Fibroblast of pulmonary artery (primary cell): ENCODE measurements around the gene HSPB6.

Experiments used
- DNase-seq: peaks from one replicate; pipeline ENCODE4 v3.0.0-alpha.2; 2010; ENCODE audit warnings: low read depth
- H3K4me3 ChIP-seq: replicated peaks from 2 replicates; pipeline ENCODE4 v1.5.1; 2011; ENCODE audit warnings: low read depth, mild to moderate bottlenecking, control low read depth, low read length, moderate library complexity
- CTCF ChIP-seq: IDR thresholded peaks from 2 replicates; pipeline ENCODE4 v1.5.1; 2011; ENCODE audit warnings: mild to moderate bottlenecking, control low read depth, low read length, inconsistent platforms; ENCODE audit errors: missing control alignments

Gene HSPB6

GRCh38 chr19:35715355-35715809 lies 41.4 kb downstream of the HSPB6 start:
- no peak for TF ChIP-seq CTCF
- no peak for DNase-seq
- no peak overlapping the region for H3K4me3 ChIP-seq

GRCh38 chr19:35714601-35715354 lies 42.1 kb downstream of the HSPB6 start:
- DNase-seq, result no peak
- no peak overlapping the region for H3K4me3 ChIP-seq
- no peak for TF ChIP-seq CTCF

GRCh38 chr19:35713904-35714495 lies 42.8 kb downstream of the HSPB6 start:
- H3K4me3 ChIP-seq, result no peak overlapping the region
- DNase-seq, result no peak
- no peak for TF ChIP-seq CTCF

- DNase-seq, result no peak
- H3K4me3 ChIP-seq, result no peak overlapping the region
- TF ChIP-seq CTCF, result no peak
Measured at GRCh38 chr19:35713506-35713850, 43.4 kb downstream of the HSPB6 start.

- no peak for TF ChIP-seq CTCF
- no peak overlapping the region for H3K4me3 ChIP-seq
- DNase-seq, result no peak
Measured at GRCh38 chr19:35712567-35713505, 44.0 kb downstream of the HSPB6 start.

- H3K4me3 ChIP-seq, result no peak overlapping the region
- no peak for DNase-seq
- TF ChIP-seq CTCF, result no peak
Measured at GRCh38 chr19:35710784-35711723, 45.8 kb downstream of the HSPB6 start.
